Middle frontal gyrus (tissue), 1 donor: Measurements from ENCODE around the gene TRIP10.
"Not testable (repeated sequence)": the region's sequence is repeated elsewhere in the genome, so short reads cannot be mapped to it uniquely, and the experiment has no call there.

Source experiments
- DNase-seq: peaks from one replicate; pipeline ENCODE4 v3.0.0-alpha.2; 2015; ENCODE audit warnings: low spot score; ENCODE audit errors: extremely low spot score

The TRIP10 gene

DNA sequence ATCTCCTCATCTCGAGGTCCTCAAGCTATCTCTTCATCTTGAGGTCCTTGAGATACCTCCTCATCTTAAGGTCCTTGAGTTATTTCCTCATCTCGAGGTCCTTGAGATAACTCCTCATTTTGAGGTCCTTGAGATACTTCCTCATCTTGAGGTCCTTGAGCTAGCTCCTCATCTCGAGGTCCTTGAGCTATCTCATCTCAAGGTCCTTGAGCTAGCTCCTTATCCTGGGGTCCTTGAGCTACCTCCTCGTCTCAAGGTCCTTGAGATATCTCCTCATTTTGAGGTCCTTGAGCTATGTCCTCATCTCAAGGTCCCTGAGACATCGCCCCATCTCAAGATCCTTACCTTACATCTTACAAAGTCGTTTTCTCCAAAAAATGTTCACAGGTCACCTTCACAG is 51.8 kb downstream of the TRIP10 start:
- DNase-seq, result no peak

DNA sequence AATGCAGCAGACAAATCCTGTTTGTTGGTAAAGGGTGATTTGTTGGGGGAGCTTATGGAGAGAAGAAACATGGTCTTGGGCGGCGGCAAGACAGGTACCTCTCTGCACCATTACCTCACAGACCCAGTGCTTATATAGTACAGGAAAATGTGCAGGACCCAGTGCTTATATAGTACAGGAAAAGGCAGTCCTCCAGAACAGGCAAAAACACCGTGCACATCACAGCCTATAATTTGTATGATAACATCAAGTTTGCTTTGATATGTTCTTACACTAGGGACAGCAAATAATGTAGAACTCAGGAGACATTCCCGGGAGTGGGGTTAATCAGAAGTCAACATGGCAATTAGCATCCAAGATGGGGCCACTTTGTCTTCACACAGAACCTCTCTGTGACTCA is 53.9 kb downstream of the TRIP10 start:
- no peak for DNase-seq

DNA sequence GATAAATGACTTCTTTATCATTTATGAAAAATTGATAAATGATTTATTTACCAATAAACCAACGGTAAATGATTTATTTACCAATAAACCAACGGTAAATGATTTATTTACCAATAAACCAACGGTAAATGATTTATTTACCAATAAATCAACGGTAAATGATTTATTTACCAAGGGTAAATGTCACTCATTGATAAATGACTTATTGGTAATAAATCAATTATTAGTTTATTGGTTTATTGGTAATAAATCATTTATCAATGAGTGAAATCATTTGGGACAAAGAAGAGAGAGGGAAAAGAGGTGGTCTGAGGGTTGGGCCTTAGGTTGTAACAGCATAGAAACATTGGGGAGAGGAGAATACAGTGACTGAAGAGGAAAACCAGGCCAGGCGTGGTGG is 54.5 kb downstream of the TRIP10 start:
- DNase-seq, result no peak

DNA sequence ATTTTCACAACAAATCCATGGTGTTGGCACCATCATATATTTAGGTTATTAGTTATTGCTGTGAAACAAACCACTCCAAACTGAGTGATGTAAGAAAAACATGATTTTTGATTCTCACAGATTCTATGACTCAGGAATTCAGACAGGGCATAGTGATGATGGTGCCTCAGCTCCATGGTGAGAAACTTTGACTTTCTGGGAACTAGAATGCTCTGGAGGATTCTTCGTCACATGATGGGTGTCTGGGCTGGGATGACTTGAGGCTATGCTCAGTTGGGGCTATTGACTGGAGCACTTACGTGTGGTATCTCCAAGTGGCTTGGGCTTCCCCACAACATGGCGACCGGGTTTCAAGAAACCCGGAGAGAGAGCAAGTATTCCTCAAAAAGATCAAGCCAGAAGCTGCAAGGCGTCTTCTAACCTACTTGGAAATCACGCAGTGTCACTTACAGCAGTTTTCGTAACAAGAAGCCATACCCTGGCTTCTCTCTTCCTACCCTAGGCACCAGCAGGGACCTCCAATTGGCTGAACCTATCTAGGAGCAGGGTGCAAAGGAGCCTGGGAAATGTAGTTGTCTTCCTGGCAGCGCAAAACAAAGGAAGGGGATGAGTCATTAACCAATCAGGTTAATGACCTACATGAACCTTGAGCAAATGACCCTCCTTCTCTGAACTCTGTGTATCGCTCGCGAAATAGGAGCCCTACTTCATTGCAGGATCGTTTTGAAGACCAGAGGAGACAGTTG is 55.4 kb downstream of the TRIP10 start:
- no peak for DNase-seq

DNA sequence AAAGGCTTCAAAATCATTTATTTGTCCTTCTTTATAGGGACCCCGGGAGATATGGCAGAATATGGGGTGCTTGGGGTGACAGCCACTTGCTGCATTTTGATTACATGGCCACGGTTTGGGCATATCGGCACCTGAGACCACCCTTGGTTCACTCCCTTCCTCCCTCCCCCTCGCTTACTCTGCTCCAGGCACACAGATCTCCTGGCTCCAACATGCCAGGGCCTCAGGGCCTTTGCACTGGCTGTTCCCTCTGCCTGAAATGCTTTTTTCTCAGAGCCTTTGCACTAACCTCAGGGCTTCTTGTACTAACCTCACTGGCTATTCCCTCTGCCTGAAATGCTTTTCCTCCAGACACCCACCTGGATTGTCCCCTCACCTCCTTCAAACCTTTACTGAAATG is 56.8 kb downstream of the TRIP10 start:
- DNase-seq, result no peak

DNA sequence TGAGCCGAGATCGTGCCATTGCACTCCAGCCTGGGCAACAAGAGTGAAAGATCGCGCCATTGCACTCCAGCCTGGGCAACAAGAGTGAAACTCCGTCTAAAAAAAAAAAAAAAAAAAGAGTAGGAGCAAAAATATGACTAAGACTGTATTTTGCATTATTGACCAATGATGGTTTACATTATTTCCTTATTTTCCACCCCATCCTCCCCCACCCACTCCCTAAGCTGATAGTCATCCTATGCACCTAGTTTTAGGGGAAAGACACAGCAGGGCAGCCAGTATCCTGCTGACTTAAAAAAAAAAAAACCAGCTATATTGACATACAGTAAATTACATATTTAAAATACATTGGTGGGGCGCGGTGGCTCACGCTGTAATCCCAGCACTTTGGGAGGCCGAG is 58.2 kb downstream of the TRIP10 start:
- no peak for DNase-seq

DNA sequence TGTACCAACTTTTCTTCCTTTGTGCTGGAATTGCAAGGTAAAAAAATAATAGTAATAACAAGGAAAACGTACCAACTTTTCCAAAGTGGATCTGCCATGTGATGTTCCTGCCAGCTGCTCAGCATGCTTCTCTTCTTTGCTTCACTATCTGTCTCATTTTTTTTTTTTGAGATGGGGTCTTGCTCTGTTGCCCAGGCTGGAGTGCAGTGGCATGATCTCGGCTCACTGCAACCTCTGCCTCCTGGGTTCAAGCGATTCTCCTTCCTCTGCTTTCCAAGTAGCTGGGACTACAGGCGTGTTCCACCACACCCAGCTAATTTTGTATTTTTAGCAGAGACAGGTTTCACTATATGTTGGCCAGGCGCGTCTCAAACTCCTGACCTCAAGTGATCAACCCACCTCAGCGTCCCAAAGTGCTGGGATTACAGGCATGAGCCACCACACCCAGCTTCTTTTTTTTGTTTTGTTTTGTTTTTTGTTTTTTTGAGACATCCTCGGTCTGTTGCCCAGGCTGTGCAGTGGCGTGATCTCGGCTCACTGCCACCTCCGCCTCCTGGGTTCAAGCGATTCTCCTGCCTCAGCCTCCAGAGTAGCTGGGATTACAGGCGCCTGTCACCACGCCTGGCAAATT is 60.8 kb downstream of the TRIP10 start:
- not testable (repeated sequence) for DNase-seq

DNA sequence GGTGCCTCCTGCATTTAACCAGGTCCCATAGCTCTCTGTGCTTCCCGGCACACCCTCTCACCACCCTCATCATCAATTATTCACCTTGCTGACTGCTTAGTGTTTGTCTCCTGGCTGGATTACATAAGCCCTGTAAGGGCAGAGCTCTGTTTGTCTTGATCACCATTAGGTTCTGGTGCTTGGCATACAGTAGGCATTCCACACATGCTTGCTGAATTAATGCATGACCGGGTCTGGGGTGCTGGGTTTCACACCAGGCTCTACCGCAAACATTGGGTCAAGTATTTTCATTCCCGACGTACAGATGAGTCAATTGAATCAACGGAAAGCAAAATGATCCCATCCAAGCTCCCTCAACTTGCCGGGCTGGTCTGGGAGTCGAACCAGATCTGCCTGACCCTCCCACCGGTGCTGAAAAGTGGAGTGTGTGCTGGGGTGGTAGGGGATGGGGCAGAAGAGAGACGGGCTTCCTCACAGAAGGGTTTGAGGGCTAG is 61.6 kb downstream of the TRIP10 start:
- DNase-seq, result no peak
